Measurements from ENCODE around the gene WDR90. TPM values are rescaled to one million over a fixed set of nuclear protein-coding genes. Genes with fewer than 3 reads are reported as not detected.

The WDR90 gene
- polyA plus RNA-seq, 3 donors = 0.13 to 16.5 (median 1.1) TPM

GRCh38 chr16:662095-662494 lies 12.9 kb downstream of the WDR90 start:
- no peaks in the 10 kb centered on the region for H3K79me2 ChIP-seq (ENCODE audit: insufficient read depth, low read length)
- no peak overlapping the region for H3K4me3 Mint-ChIP-seq
- H3K9me3 ChIP-seq (replicated peaks in 1 of 2; ENCODE audit: control insufficient read depth in 1 of 2, insufficient read depth in 1 of 2, low read length in 2 of 2) = no peaks in the 10 kb centered on the region
- no peaks in the 10 kb centered on the region for H3K27me3 ChIP-seq (ENCODE audit: control insufficient read depth in 2 of 2, insufficient read depth in 2 of 2, low read length in 2 of 2)
- intact Hi-C loops (cut with micrococcal nuclease) = loop anchor here in 1 of 2 donors (2.0 to 5.0 kb wide), 2 partner anchors 17 to 85 kb away; no protein-coding TSS in a partner anchor
- 96% methylated on average over 17 of the region's 19 CpGs for WGBS (ENCODE audit: insufficient coverage)
- H3K4me2 ChIP-seq (replicated peaks; ENCODE audit: extremely low read depth, low read length, poor library complexity, severe bottlenecking) = no peak overlapping the region
- peaks cover 0 to 2% (median 2%) of the 10 kb centered on the region in 3 donors for H3K27me3 Mint-ChIP-seq (ENCODE audit: low read depth in 3 of 3)
- H3K27ac Mint-ChIP-seq = no peak overlapping the region
- no peaks in the 10 kb centered on the region for H3K9me3 Mint-ChIP-seq
- H3K36me3 Mint-ChIP-seq = peaks cover 0 to 6% of the 10 kb centered on the region in 2 donors
- no peaks in the 10 kb centered on the region for H4K20me1 ChIP-seq (ENCODE audit: insufficient read depth, low read length)
- peaks cover 10% of the 10 kb centered on the region for H3K4me1 Mint-ChIP-seq
- no peak overlapping the region for H2AFZ ChIP-seq (ENCODE audit: insufficient read depth, low read depth, low read length, poor library complexity, severe bottlenecking)
- no peak for DNase-seq
- no peak overlapping the region for H3K4me3 ChIP-seq (replicated peaks in 1 of 3; ENCODE audit: low read depth in 2 of 3, low read length in 3 of 3)
- TF ChIP-seq CTCF (IDR thresholded peaks at IDR 0.05) = no peak
- H3K9ac ChIP-seq (ENCODE audit: insufficient read depth, low read length, poor library complexity, severe bottlenecking) = no peak overlapping the region
- H3K36me3 ChIP-seq (replicated peaks in 1 of 2; ENCODE audit: control insufficient read depth in 1 of 2, insufficient read depth in 2 of 2, low read length in 2 of 2) = no peaks in the 10 kb centered on the region
- H3K27ac ChIP-seq (ENCODE audit: low read depth in 1 of 2, low read length in 2 of 2) = no peak overlapping the region
- peaks cover 11 to 16% of the 10 kb centered on the region in 2 donors for H3K4me1 ChIP-seq (ENCODE audit: control insufficient read depth in 1 of 2, insufficient read depth in 2 of 2, low read length in 2 of 2)

- Mint-ChIP-seq H3K36me3 (peaks cover 0 to 6% of the 10 kb centered on the region in 2 donors), H3K9me3 (no peaks in the 10 kb centered on the region), H3K27ac (peak overlapping the region in 1 of 7 donors; percentile 20), H3K27me3 (ENCODE audit: low read depth in 3 of 3) (peaks cover 0 to 2% (median 2%) of the 10 kb centered on the region in 3 donors), H3K4me3 (no peak overlapping the region), H3K4me1 (peaks cover 11% of the 10 kb centered on the region)
- DNase-seq = no peak
- Histone ChIP-seq H3K36me3 (replicated peaks in 1 of 2; ENCODE audit: control insufficient read depth in 1 of 2, insufficient read depth in 2 of 2, low read length in 2 of 2) (no peaks in the 10 kb centered on the region), H4K20me1 (ENCODE audit: insufficient read depth, low read length) (no peaks in the 10 kb centered on the region), H2AFZ (ENCODE audit: insufficient read depth, low read depth, low read length, poor library complexity, severe bottlenecking) (no peak overlapping the region), H3K4me1 (ENCODE audit: control insufficient read depth in 1 of 2, insufficient read depth in 2 of 2, low read length in 2 of 2) (peaks cover 15 to 20% of the 10 kb centered on the region in 2 donors), H3K9me3 (replicated peaks in 1 of 2; ENCODE audit: control insufficient read depth in 1 of 2, insufficient read depth in 1 of 2, low read length in 2 of 2) (no peaks in the 10 kb centered on the region), H3K4me2 (replicated peaks; ENCODE audit: extremely low read depth, low read length, poor library complexity, severe bottlenecking) (no peak overlapping the region), H3K27ac (ENCODE audit: low read depth in 1 of 2, low read length in 2 of 2) (no peak overlapping the region), H3K4me3 (replicated peaks in 1 of 3; ENCODE audit: low read depth in 2 of 3, low read length in 3 of 3) (no peak overlapping the region), H3K9ac (ENCODE audit: insufficient read depth, low read length, poor library complexity, severe bottlenecking) (no peak overlapping the region), H3K79me2 (ENCODE audit: insufficient read depth, low read length) (no peaks in the 10 kb centered on the region), H3K27me3 (ENCODE audit: control insufficient read depth in 2 of 2, insufficient read depth in 2 of 2, low read length in 2 of 2) (no peaks in the 10 kb centered on the region)
- intact Hi-C loops (cut with micrococcal nuclease) = loop anchor here in 1 of 2 donors (2.0 to 5.0 kb wide), 2 partner anchors 16 to 85 kb away; no protein-coding TSS in a partner anchor
- WGBS (ENCODE audit: insufficient coverage) = 95% methylated on average over 21 of the region's 21 CpGs
- TF ChIP-seq CTCF (IDR thresholded peaks at IDR 0.05) = no peak
These were observed 13.4 kb downstream of the WDR90 start for GRCh38 chr16:662597-662996.
